Activated T-cell treated with anti-CD3 and anti-CD28 coated beads, Interleukin-2, amount 50 U/mL, for 1 hour (primary cell): Measurements from ENCODE around the gene CLEC18A.
"Not testable (repeated sequence)": the region's sequence is repeated elsewhere in the genome, so short reads cannot be mapped to it uniquely, and the experiment has no call there.

Experiments used
- DNase-seq: peaks from one replicate; pipeline ENCODE4 v3.0.0-alpha.2; 2020

The CLEC18A gene

GRCh38 chr16:69951017-69951671 lies at the start of gene CLEC18A:
CLEC18A (plus strand) TSS chr16:69951334; CDS start chr16:69951367, 33 bp downstream.
- not testable (repeated sequence) for DNase-seq

GRCh38 chr16:69903865-69904415 lies 47.2 kb upstream of the CLEC18A start:
- no peak for DNase-seq

GRCh38 chr16:69904495-69905170 lies 46.5 kb upstream of the CLEC18A start:
- DNase-seq, result no peak

GRCh38 chr16:69905171-69905555 lies 46.0 kb upstream of the CLEC18A start:
- DNase-seq, result no peak

GRCh38 chr16:69906838-69907401 lies 44.2 kb upstream of the CLEC18A start:
- DNase-seq, result no peak

- DNase-seq, result no peak
These were observed 42.1 kb upstream of the CLEC18A start for GRCh38 chr16:69909043-69909442.

GRCh38 chr16:69909760-69910159 lies 41.4 kb upstream of the CLEC18A start:
- DNase-seq, result no peak

- no peak for DNase-seq
These were observed 40.2 kb upstream of the CLEC18A start for GRCh38 chr16:69910964-69911363.

- DNase-seq, result no peak
These were observed 34.7 kb upstream of the CLEC18A start for GRCh38 chr16:69916462-69916861.

GRCh38 chr16:69917311-69917710 lies 33.8 kb upstream of the CLEC18A start:
- DNase-seq, result no peak

GRCh38 chr16:69917739-69918138 lies 33.4 kb upstream of the CLEC18A start:
- DNase-seq, result no peak

- DNase-seq, result no peak
These were observed 32.9 kb upstream of the CLEC18A start for GRCh38 chr16:69918241-69918640.

GRCh38 chr16:69921127-69921526 lies 30.0 kb upstream of the CLEC18A start:
- no peak for DNase-seq

GRCh38 chr16:69922200-69922599 lies 28.9 kb upstream of the CLEC18A start:
- DNase-seq, result no peak

- no peak for DNase-seq
These were observed 26.9 kb upstream of the CLEC18A start for GRCh38 chr16:69924041-69924775.

GRCh38 chr16:69924777-69925191 lies 26.4 kb upstream of the CLEC18A start:
- DNase-seq, result no peak

GRCh38 chr16:69925311-69925710 lies 25.8 kb upstream of the CLEC18A start:
- no peak for DNase-seq

GRCh38 chr16:69926241-69926640 lies 24.9 kb upstream of the CLEC18A start:
- DNase-seq, result no peak

GRCh38 chr16:69927056-69927757 lies 23.9 kb upstream of the CLEC18A start:
- DNase-seq, result no peak

GRCh38 chr16:69928856-69929400 lies 22.2 kb upstream of the CLEC18A start:
- no peak for DNase-seq

- no peak for DNase-seq
These were observed 21.7 kb upstream of the CLEC18A start for GRCh38 chr16:69929480-69929879.

GRCh38 chr16:69930117-69930776 lies 20.9 kb upstream of the CLEC18A start:
- peak; percentile 35 for DNase-seq
